Measurements from ENCODE around the gene EIF2B5.

DNA sequence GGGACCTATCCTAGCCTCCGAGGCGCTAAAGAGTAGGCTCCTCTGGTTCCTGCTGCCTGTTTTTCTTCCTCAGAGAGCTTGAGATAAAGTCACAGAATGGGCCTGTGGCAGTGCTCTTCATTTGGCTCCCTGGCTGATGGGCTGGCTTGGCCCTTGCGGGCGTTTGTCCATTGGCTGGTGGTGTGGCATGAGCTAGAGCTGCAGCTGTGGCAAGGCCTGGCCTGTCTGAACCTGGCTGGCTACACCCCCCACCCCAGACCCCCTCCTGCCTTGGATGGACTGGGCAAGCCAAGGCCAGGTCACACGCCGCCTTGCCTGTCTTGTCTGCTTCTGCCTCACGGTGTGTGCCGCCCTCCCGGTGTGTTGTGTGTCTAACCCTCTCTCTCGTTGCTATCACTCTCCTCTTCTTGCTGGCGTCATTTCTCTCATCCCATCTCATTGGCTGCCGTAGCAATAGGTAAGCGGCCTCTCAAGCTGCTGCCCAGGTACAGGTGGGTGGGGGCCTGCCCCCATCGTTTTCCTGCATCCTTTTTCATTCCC, 42.7 kb downstream of the EIF2B5 start:
- TF ChIP-seq, protein P1, sequence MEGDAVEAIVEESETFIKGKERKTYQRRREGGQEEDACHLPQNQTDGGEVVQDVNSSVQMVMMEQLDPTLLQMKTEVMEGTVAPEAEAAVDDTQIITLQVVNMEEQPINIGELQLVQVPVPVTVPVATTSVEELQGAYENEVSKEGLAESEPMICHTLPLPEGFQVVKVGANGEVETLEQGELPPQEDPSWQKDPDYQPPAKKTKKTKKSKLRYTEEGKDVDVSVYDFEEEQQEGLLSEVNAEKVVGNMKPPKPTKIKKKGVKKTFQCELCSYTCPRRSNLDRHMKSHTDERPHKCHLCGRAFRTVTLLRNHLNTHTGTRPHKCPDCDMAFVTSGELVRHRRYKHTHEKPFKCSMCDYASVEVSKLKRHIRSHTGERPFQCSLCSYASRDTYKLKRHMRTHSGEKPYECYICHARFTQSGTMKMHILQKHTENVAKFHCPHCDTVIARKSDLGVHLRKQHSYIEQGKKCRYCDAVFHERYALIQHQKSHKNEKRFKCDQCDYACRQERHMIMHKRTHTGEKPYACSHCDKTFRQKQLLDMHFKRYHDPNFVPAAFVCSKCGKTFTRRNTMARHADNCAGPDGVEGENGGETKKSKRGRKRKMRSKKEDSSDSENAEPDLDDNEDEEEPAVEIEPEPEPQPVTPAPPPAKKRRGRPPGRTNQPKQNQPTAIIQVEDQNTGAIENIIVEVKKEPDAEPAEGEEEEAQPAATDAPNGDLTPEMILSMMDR (IDR thresholded peaks at IDR 0.05): no peak
- TF ChIP-seq EZH2 (IDR thresholded peaks at IDR 0.05; ENCODE audit: borderline replicate concordance, insufficient read depth, low read depth, low read length, poor library complexity, severe bottlenecking): no peak

All from B cell (primary cell).